Raji (cell line): ENCODE measurements around the gene ACTG1.

Experiments
- POLR2A ChIP-seq: IDR thresholded peaks from 2 replicates; pipeline ENCODE4 v1.6.1; 2011; ENCODE audit warnings: low read depth, low read length, control low read depth; ENCODE audit not compliant: insufficient read depth

ACTG1 gene

DNA sequence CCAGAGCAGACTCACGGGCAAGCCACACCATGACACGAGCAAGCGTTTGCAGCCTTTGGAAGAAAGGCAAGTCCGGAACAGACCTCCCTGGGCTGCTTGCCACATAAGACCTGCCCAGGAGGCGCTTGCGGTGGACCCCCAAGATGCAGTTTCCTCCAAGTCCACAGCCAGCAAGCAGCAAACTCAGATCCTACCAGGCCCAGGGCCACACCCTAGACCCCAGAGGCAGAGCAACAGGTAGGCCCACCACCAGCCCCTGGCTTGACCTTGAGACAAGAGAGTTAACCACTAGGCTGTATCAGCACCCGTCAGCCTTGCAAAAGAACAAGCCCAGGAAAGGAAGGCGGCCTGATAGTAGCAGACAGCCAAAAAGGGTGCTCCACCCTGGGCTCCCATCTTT, 37.2 kb upstream of the ACTG1 start:
- TF ChIP-seq POLR2A = no peak

GRCh38 chr17:81549031-81549557, 36.5 kb upstream of the ACTG1 start:
- no peak for TF ChIP-seq POLR2A

- TF ChIP-seq POLR2A = no peak
These were observed 35.0 kb upstream of the ACTG1 start for GRCh38 chr17:81547614-81547982.

GRCh38 chr17:81546906-81547613, 34.5 kb upstream of the ACTG1 start:
- no peak for TF ChIP-seq POLR2A

- no peak for TF ChIP-seq POLR2A
These were observed 32.8 kb upstream of the ACTG1 start for GRCh38 chr17:81545160-81545949.

DNA sequence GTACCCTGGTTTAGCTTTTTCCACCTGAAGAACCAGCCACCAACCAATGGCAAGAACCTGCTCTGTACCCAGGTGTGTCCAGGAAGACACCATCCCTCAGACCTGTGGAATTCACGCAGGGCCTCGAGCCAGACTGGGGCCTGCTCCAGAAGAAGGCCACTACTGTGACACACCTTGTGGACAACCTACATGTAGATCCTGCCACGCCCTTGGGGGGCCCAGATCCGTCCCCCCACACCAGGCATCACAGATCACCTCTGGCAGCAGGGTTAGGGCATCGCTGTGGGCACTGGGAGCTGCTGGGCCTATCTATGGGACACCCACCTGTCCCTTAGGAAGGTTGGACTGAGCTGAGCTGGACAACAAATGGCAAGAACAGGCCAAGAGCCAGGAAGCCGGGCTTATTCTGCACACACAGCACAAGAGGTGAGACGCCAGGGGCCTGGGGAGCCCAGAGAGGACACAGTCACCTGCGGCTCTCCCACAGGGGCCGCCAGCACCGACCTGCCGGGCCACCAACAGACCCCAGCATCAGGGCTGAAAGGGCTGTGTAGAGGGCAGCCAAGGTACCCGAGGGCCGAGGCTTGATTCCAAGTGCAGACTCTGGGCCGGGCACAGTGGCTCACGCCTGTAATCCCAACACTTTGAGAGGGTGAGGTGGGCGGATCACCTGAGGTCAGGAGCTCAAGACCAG, 31.8 kb upstream of the ACTG1 start:
- TF ChIP-seq POLR2A = no peak

- no peak for TF ChIP-seq POLR2A
These were observed 31.2 kb upstream of the ACTG1 start for GRCh38 chr17:81543756-81544155.

GRCh38 chr17:81543339-81543675, 30.7 kb upstream of the ACTG1 start:
- TF ChIP-seq POLR2A = no peak

DNA sequence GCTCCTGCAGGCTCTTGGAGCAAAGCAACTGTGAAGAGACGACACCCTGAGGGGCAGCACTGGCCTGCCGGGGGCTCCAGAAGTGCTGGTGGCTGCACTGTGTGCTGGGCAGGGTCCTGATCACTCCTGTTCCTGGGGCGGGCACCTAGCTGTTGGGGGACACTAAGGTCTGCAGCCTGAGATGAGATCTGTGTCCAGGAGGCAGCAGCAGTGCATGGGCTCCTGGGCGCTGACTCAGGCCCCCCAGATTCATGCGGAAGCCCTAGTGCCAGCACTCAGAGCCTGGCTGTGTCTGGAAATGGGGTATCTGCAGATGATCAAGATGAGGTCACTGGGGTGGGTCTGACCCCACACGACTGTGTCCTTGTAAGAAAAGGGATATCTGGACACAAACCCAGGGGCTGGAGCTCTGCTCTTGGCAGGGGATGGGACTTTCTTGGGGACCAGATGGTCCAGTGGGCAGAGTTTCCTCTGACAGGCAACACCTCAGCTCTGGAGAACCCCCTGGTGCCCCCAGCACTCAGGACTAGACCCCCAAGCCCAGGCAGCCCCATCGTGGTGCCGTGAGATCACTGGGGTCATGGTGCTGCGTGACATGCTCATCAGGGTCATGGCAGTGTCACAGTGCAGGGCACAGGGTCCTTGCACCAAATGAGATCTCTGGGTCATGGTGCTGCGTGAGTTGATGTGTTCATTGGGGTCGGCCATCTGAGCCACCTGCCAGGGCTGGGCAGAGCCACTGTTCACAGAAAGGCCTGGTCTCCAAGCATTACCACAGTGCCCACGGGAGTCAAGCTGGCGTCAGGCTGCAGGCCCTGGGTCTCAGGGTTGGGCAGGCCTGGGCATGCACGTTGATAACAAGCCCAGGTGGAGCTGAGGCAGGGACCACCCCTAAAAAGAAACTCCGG, 30.1 kb upstream of the ACTG1 start:
- TF ChIP-seq POLR2A = no peak

- no peak for TF ChIP-seq POLR2A
These were observed 28.5 kb upstream of the ACTG1 start for GRCh38 chr17:81541123-81541522.

GRCh38 chr17:81540676-81541027, 28.1 kb upstream of the ACTG1 start:
- TF ChIP-seq POLR2A = no peak

GRCh38 chr17:81539961-81540675, 27.5 kb upstream of the ACTG1 start:
- no peak for TF ChIP-seq POLR2A

DNA sequence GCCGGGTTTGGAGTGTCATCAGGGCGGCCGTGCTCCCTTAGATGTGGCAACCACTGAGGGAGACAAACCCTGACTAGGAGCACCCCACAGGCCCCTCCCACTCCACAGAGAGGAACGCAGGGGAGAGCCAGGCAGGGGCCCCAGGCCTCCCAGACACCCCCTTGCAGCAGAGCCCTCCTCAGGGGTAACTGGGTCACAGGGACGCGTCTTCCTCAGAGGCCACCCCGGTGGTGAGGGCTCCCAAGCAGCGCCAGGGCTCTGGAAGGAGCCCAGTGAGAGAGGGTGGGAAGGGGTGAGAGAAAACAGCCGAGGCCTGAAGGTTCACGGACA, 26.9 kb upstream of the ACTG1 start:
- no peak for TF ChIP-seq POLR2A
